Astrocyte of the hippocampus (primary cell): ENCODE data around the gene IQGAP1.

ENCODE experiments used
- DNase-seq: peaks from one replicate; pipeline ENCODE4 v3.0.0; 2011; ENCODE audit warnings: low read depth, low spot score

The IQGAP1 gene

GRCh38 chr15:90441027-90441426 lies 53.0 kb downstream of the IQGAP1 start:
- no peak for DNase-seq

GRCh38 chr15:90442423-90442822 lies 54.4 kb downstream of the IQGAP1 start:
- DNase-seq, result no peak

- DNase-seq, result peak; percentile 33
These were observed 61.2 kb downstream of the IQGAP1 start for GRCh38 chr15:90449206-90449735.

- DNase-seq, result peak; percentile 58
These were observed 63.2 kb downstream of the IQGAP1 start for GRCh38 chr15:90451053-90451850.

GRCh38 chr15:90456236-90456635 lies 68.2 kb downstream of the IQGAP1 start:
- DNase-seq, result no peak

GRCh38 chr15:90458061-90458460 lies 70.0 kb downstream of the IQGAP1 start:
- DNase-seq, result no peak

- no peak for DNase-seq
These were observed 71.3 kb downstream of the IQGAP1 start for GRCh38 chr15:90459368-90459767.

GRCh38 chr15:90460142-90460824 lies 72.2 kb downstream of the IQGAP1 start:
- no peak for DNase-seq

- DNase-seq, result peak; percentile 77
These were observed 75.3 kb downstream of the IQGAP1 start for GRCh38 chr15:90463381-90463780.

GRCh38 chr15:90465140-90465929 lies 77.3 kb downstream of the IQGAP1 start:
- DNase-seq, result peak; percentile 42

- peak; percentile 56 for DNase-seq
These were observed 78.0 kb downstream of the IQGAP1 start for GRCh38 chr15:90465930-90466567.

- no peak for DNase-seq
These were observed 81.7 kb downstream of the IQGAP1 start for GRCh38 chr15:90469723-90470122.

GRCh38 chr15:90470453-90470852 lies 82.4 kb downstream of the IQGAP1 start:
- no peak for DNase-seq

GRCh38 chr15:90471126-90471525 lies 83.1 kb downstream of the IQGAP1 start:
- no peak for DNase-seq

GRCh38 chr15:90471769-90472168 lies 83.7 kb downstream of the IQGAP1 start:
- DNase-seq, result no peak

GRCh38 chr15:90478846-90479481 lies 90.9 kb downstream of the IQGAP1 start:
- DNase-seq, result peak; percentile 63

GRCh38 chr15:90479656-90480055 lies 91.6 kb downstream of the IQGAP1 start:
- peak; percentile 91 for DNase-seq

GRCh38 chr15:90481023-90481422 lies 93.0 kb downstream of the IQGAP1 start:
- DNase-seq, result peak; percentile 48

GRCh38 chr15:90482124-90483011 lies 94.3 kb downstream of the IQGAP1 start:
- DNase-seq, result peak; percentile 73

- DNase-seq, result no peak
These were observed 94.9 kb downstream of the IQGAP1 start for GRCh38 chr15:90483012-90483307.
